K562 (cell line): ENCODE data around the gene DCAF6. TPM values are rescaled to one million over a fixed set of nuclear protein-coding genes. Genes with fewer than 3 reads are reported as not detected.

Source experiments
- ATAC-seq: fragments of 200-7000 bp; cut with Tn5 transposase; 3 replicates; pipeline ENCODE4 v1.9.1; 2020; ENCODE audit warnings: moderate library complexity
- BruUV-seq: library from RNA; stranded (reverse); fragments of 400-500 nt; replicated peaks from 2 replicates; lab custom pipeline; 2021; lab: Mats Ljungman, UMichigan
- CTCF ChIA-PET: fragments of 300-600 bp; formaldehyde crosslinking; extraction: SDS; loops from one replicate; lab custom pipeline; 2021; ENCODE audit warnings: low intra/inter-chr PET ratio; lab: Yijun Ruan, JAX
- POLR2A ChIA-PET: fragments of 300-600, 350-650 bp; sonication (Branson Sonifier 250); formaldehyde crosslinking; extraction: SDS; loops from one replicate; lab custom pipeline; 2021; ENCODE audit warnings: antibody characterized with exemption, inconsistent platforms; lab: Yijun Ruan, JAX
- DNase-seq, 4 experiments: peaks; one replicate each; pipeline versions ENCODE4 v3.0.0 to v3.0.0-alpha.2; 2011 to 2018; ENCODE audit warnings: low spot score in 3 of 4, mixed read lengths in 3 of 4; ENCODE audit errors: extremely low read depth in 1 of 4
- FAIRE-seq: peaks from 2 replicates; lab custom pipeline; 2011; peaks lifted over from hg19 to GRCh38; lab: Jason Lieb, UNC
- H2AFZ ChIP-seq: 2 replicates; pipeline ENCODE4 v1.6.0; 2011; ENCODE audit warnings: low read depth, low read length, control low read depth, inconsistent platforms
- H3K27ac ChIP-seq: fragments of 200-600 bp; 3 replicates; pipeline ENCODE4 v1.8.0; 2011; ENCODE audit warnings: low read depth, mild to moderate bottlenecking, control low read depth, inconsistent platforms, low read length, moderate library complexity, mixed read lengths; ENCODE audit errors: extremely low read depth
- H3K27me3 ChIP-seq, 2 experiments: fragments of 300-600 bp in 1 of 2; 2 replicates in 1 of 2; 3 replicates in 1 of 2; pipeline versions ENCODE4 v1.6.0 to v1.8.0; 2011; ENCODE audit warnings: inconsistent platforms in 2 of 2, low read length in 2 of 2, mild to moderate bottlenecking in 1 of 2, mixed read lengths in 1 of 2, moderate library complexity in 1 of 2; ENCODE audit not compliant: control insufficient read depth in 2 of 2, insufficient read depth in 2 of 2
- H3K36me3 ChIP-seq: fragments of 300-600 bp; 3 replicates; pipeline ENCODE4 v1.8.0; 2011; ENCODE audit warnings: mild to moderate bottlenecking, low read length, inconsistent platforms; ENCODE audit not compliant: control insufficient read depth, insufficient read depth
- H3K4me1 ChIP-seq, 2 experiments: fragments of 200-600 bp in 1 of 2; replicated peaks in 1 of 2; 2 replicates in 1 of 2; 3 replicates in 1 of 2; pipeline versions ENCODE4 v1.5.1 to v1.8.0; 2011; ENCODE audit warnings: inconsistent platforms in 2 of 2, low read length in 2 of 2, mild to moderate bottlenecking in 1 of 2, mixed read lengths in 1 of 2, moderate library complexity in 1 of 2; ENCODE audit not compliant: control insufficient read depth in 2 of 2, insufficient read depth in 2 of 2
- H3K4me2 ChIP-seq: 2 replicates; pipeline ENCODE4 v1.6.1; 2011; ENCODE audit warnings: low read length, control low read depth, inconsistent platforms, mixed read lengths; ENCODE audit not compliant: insufficient read depth
- H3K4me3 ChIP-seq: fragments of 200-600 bp; sonication (generic), shearing (Covaris generic); 2 replicates; pipeline ENCODE4 v1.5.1; 2016; ENCODE audit warnings: control low read depth, inconsistent platforms
- H3K79me2 ChIP-seq: fragments of 200-600 bp; 3 replicates; pipeline ENCODE4 v1.8.0; 2011; ENCODE audit warnings: low read length, inconsistent platforms; ENCODE audit not compliant: control insufficient read depth, insufficient read depth
- H3K9ac ChIP-seq, 2 experiments: 2 replicates each; pipeline versions ENCODE4 v1.6.0 to v1.6.1; 2011; ENCODE audit warnings: low read depth in 2 of 2, low read length in 2 of 2, control low read depth in 1 of 2, inconsistent platforms in 1 of 2, mild to moderate bottlenecking in 1 of 2, mixed read lengths in 1 of 2; ENCODE audit not compliant: insufficient read depth in 1 of 2
- H3K9me1 ChIP-seq: one replicate; pipeline ENCODE4 v1.6.0; 2011; ENCODE audit warnings: inconsistent platforms, mild to moderate bottlenecking, low read length, moderate library complexity; ENCODE audit not compliant: control insufficient read depth, insufficient read depth
- H3K9me3 ChIP-seq: replicated peaks from 2 replicates; pipeline ENCODE4 v1.5.1; 2011; ENCODE audit warnings: low read depth, low read length, inconsistent platforms; ENCODE audit not compliant: control insufficient read depth, insufficient read depth
- H4K20me1 ChIP-seq: replicated peaks from 2 replicates; pipeline ENCODE4 v1.6.1; 2011; ENCODE audit warnings: low read length, inconsistent platforms, mixed read lengths; ENCODE audit not compliant: control insufficient read depth, insufficient read depth
- ATF7 ChIP-seq: fragments of 450-650 bp; IDR thresholded peaks from 2 replicates; pipeline ENCODE4 v1.7.1; 2014; ENCODE audit warnings: mild to moderate bottlenecking, moderate library complexity
- BCLAF1 ChIP-seq, 2 experiments: fragments of 450-650 bp in 1 of 2; IDR thresholded peaks; 2 replicates each; pipeline ENCODE4 v1.6.1; 2011 to 2017; ENCODE audit warnings: low read depth in 2 of 2, antibody characterized with exemption in 1 of 2, borderline replicate concordance in 1 of 2, low read length in 1 of 2, mild to moderate bottlenecking in 1 of 2, mixed read lengths in 1 of 2; ENCODE audit not compliant: control insufficient read depth in 1 of 2
- CTCF ChIP-seq, 3 experiments: IDR thresholded peaks in 2 of 3; conservative IDR thresholded peaks in 1 of 3; 2 replicates each; pipeline ENCODE4 v1.5.1; 2011 to 2012; ENCODE audit warnings: low read length in 3 of 3, mild to moderate bottlenecking in 3 of 3, control low read depth in 2 of 3, improper control_type of control experiment in 1 of 3, inconsistent platforms in 1 of 3, low read depth in 1 of 3, mixed read lengths in 1 of 3, moderate library complexity in 1 of 3; ENCODE audit not compliant: insufficient read depth in 2 of 3
- CXXC5 ChIP-seq: fragments of 250-450 bp; sonication (Bioruptor Pico); IDR thresholded peaks from 2 replicates; pipeline ENCODE4 v1.8.0; 2022; ENCODE audit warnings: inconsistent platforms, mild to moderate bottlenecking, moderate library complexity
- ERF ChIP-seq: fragments of 450-650 bp; formaldehyde crosslinking; IDR thresholded peaks from 2 replicates; pipeline ENCODE4 v1.4.0; 2020; ENCODE audit warnings: mild to moderate bottlenecking, mixed read lengths
- HNRNPH1 ChIP-seq: fragments of 200-400 bp; formaldehyde crosslinking; optimal IDR thresholded peaks from 2 replicates; pipeline ENCODE3; 2017; ENCODE audit warnings: low read depth, mild to moderate bottlenecking, low read length, moderate library complexity
- MAFF ChIP-seq: IDR thresholded peaks from 2 replicates; pipeline ENCODE4 v1.6.1; 2012; ENCODE audit warnings: low read length, improper control_type of control experiment
- NCOA1 ChIP-seq: fragments of 450-650 bp; IDR thresholded peaks from 2 replicates; pipeline ENCODE4 v1.6.1; 2016; ENCODE audit warnings: low read depth
- RAD21 ChIP-seq, 2 experiments: fragments of 250-450 bp in 1 of 2; fragments of 450-650 bp in 1 of 2; sonication (Bioruptor Pico) in 1 of 2; formaldehyde crosslinking in 1 of 2; IDR thresholded peaks in 1 of 2; conservative IDR thresholded peaks in 1 of 2; 2 replicates each; pipeline versions ENCODE4 v1.4.0 to v1.8.0; 2020 to 2022; ENCODE audit warnings: mild to moderate bottlenecking in 2 of 2, moderate library complexity in 1 of 2
- SMAD4 ChIP-seq: fragments of 250-450 bp; sonication (Bioruptor Pico); conservative IDR thresholded peaks from 2 replicates; pipeline ENCODE4 v1.8.0; 2021; ENCODE audit warnings: inconsistent platforms, mild to moderate bottlenecking, moderate library complexity
- SPI1 ChIP-seq: IDR thresholded peaks from 2 replicates; pipeline ENCODE4 v1.6.1; 2011; ENCODE audit warnings: low read depth, low read length, control low read depth, borderline replicate concordance
- ZBTB26 ChIP-seq: fragments of 450-650 bp; formaldehyde crosslinking; IDR thresholded peaks from 2 replicates; pipeline ENCODE4 v1.4.0; 2022; ENCODE audit warnings: missing genetic modification characterization
- ZNF316 ChIP-seq: fragments of 450-650 bp; IDR thresholded peaks from 2 replicates; pipeline ENCODE4 v1.6.1; 2016
- WGBS: fragments of 100-300 bp; shearing (Covaris generic); methylation state at CpG from one replicate; pipeline ENCODE4 v1.1.6; 2016; ENCODE audit warnings: low coverage, mixed read lengths; ENCODE audit not compliant: insufficient coverage; ENCODE audit errors: missing lambda C conversion rate; 5-methylcytosine and 5-hydroxymethylcytosine counted together
- in situ Hi-C: fragments of 300-500 bp; cut with MboI; formaldehyde crosslinking; loops from 4 replicates; pipeline ENCODE4 v1.15.0; 2018; ENCODE audit warnings: inconsistent platforms, mixed read lengths
- intact Hi-C: fragments of 100-400 bp; cut with micrococcal nuclease; formaldehyde crosslinking; loops from 2 replicates; pipeline ENCODE4 v1.14.2; 2022
- polyA plus RNA-seq, 8 experiments: library from polyadenylated mRNA; depleted of rRNA in 4 of 8; stranded (reverse) in 5 of 8; unstranded in 3 of 8; fragments of >200 nt; fragmentation: Nextera tagmentation in 2 of 8; fragmentation: Illumina TruSeq in 1 of 8; extraction: Ambion mirVana in 2 of 8; extraction: Trizol in 1 of 8; gene quantifications; 2 replicates each; pipeline versions ENCODE4 v1.2.1 to v1.2.3, GENCODE V29; 2011 to 2014; ENCODE audit warnings: inconsistent platforms in 1 of 8, missing spikeins in 1 of 8
- total RNA-seq, 7 experiments: library from RNA; depleted of rRNA in 6 of 7; stranded (reverse); fragments of >200 nt in 6 of 7; fragmentation: Illumina TruSeq in 2 of 7; extraction: Trizol in 2 of 7; gene quantifications; 2 replicates each; pipeline versions ENCODE4 v1.2.1 to v1.2.3, GENCODE V29; 2011 to 2021; ENCODE audit warnings: low replicate concordance in 1 of 7

DCAF6 gene
- total and polyA plus RNA-seq, 9 of the 15 experiments (the other 6 are each of a cell fraction or from before 2014, with no cell fraction given): 19.1 to 102 (median 46.3) TPM

GRCh38 chr1:168084396-168085231 lies 148.1 kb downstream of the DCAF6 start:
- no peak overlapping the region for H3K27ac ChIP-seq
- ATAC-seq (peak; percentile 88), DNase-seq (peak; percentile 81 to 91 (median 86)), FAIRE-seq (peak; percentile 87)
- WGBS: 16% methylated on average over 13 of the region's 13 CpGs
- H3K27me3 ChIP-seq: 0 out of 5 replicates have a peak, but pooled peaks cover 0 to 1% of the 10 kb centered on the region in 2 experiments
- H3K4me3 ChIP-seq: no peak overlapping the region
- H3K9me3 ChIP-seq: no peaks in the 10 kb centered on the region
- H3K4me2 ChIP-seq: peak overlapping the region; percentile 61
- H3K9ac ChIP-seq: peak overlapping the region in 1 of 2 experiments; percentile 69; a peak in 1 of 4 replicates
- H3K4me1 ChIP-seq: peaks cover 8 to 13% of the 10 kb centered on the region in 2 experiments; a peak in 4 of 5 replicates
- in situ Hi-C loops (loop anchor here (5.0 kb wide), 1 partner anchor 367 kb away; no protein-coding TSS in a partner anchor), intact Hi-C loops (loop anchor here (2.0 to 10.0 kb wide), 5 partner anchors 147 to 480 kb away; partner anchors contain the start of genes DCAF6 and MPC2)
- POLR2A ChIA-PET: interaction anchor here (0.6 to 1.2 kb wide), 4 partner anchors 8 to 19 kb away, joined by 3 to 5 read pairs (median 3); no protein-coding TSS in a partner anchor
- no peaks in the 10 kb centered on the region for H3K9me1 ChIP-seq
- H4K20me1 ChIP-seq: no peaks in the 10 kb centered on the region
- H2AFZ ChIP-seq: peak overlapping the region; percentile 69
- no TSS peak for BruUV-seq
- H3K36me3 ChIP-seq: peaks cover 5% of the 10 kb centered on the region; the same call in 1 of the 3 replicates
- CTCF ChIA-PET: interaction anchor here (1.0 to 1.9 kb wide), 4 partner anchors 61 to 258 kb away, joined by 3 to 7 read pairs (median 4); no protein-coding TSS in a partner anchor
- no peaks in the 10 kb centered on the region for H3K79me2 ChIP-seq
- TF ChIP-seq ATF7: 0 out of 2 replicates have a peak, but pooled peaks have one; percentile 18
- TF ChIP-seq CTCF (IDR thresholded peaks at IDR 0.05 in 2 of 3, conservative IDR thresholded peaks at IDR 0.05 in 1 of 3; ENCODE audit: insufficient read depth in 2 of 3, low read depth in 1 of 3, low read length in 3 of 3): peak; percentile 88 to 98 (median 92)
- 0 out of 2 replicates have a peak, but pooled peaks have one; percentile 50 for TF ChIP-seq ERF (CRISPR knock-in tag)
- no peak for TF ChIP-seq NCOA1
- TF ChIP-seq RAD21 (CRISPR knock-in tag; conservative IDR thresholded peaks at IDR 0.05 in 1 of 2, IDR thresholded peaks at IDR 0.05 in 1 of 2): peak; percentile 47 to 68; a peak in 3 of 4 replicates
- peak; percentile 45; the same call in 1 of the 2 replicates for TF ChIP-seq MAFF
- TF ChIP-seq BCLAF1 (IDR thresholded peaks at IDR 0.05; ENCODE audit: borderline replicate concordance in 1 of 2, control insufficient read depth in 1 of 2, low read depth in 2 of 2, low read length in 1 of 2): no peak
- 0 out of 2 replicates have a peak, but pooled peaks have one; percentile 30 for TF ChIP-seq SMAD4 (CRISPR knock-in tag)
- no peak for TF ChIP-seq HNRNPH1
- 0 out of 2 replicates have a peak, but pooled peaks have one; percentile 81 for TF ChIP-seq ZBTB26
- TF ChIP-seq ZNF316: peak; percentile 71
- TF ChIP-seq SPI1: peak; percentile 43; the same call in 1 of the 2 replicates
- TF ChIP-seq CXXC5 (CRISPR knock-in tag): peak; percentile 36
